Endothelial cell (in vitro differentiated cells): ENCODE measurements around the gene RSPH10B2. TPM values are rescaled to one million over a fixed set of nuclear protein-coding genes. Genes with fewer than 3 reads are reported as not detected.
"Not testable (repeated sequence)": the region's sequence is repeated elsewhere in the genome, so short reads cannot be mapped to it uniquely, and the experiment has no call there.

Source experiments
- DNase-seq: peaks from one replicate; pipeline ENCODE4 v3.0.0; 2021; ENCODE audit warnings: low spot score
- H3K27ac Mint-ChIP-seq: one replicate; pipeline ENCODE4 v1.8.0; 2021; ENCODE audit warnings: mixed read lengths, inconsistent platforms; ENCODE audit not compliant: unreplicated experiment
- H3K27me3 Mint-ChIP-seq: one replicate; pipeline ENCODE4 v1.8.0; 2021; ENCODE audit warnings: mild to moderate bottlenecking, moderate library complexity, mixed read lengths, inconsistent platforms; ENCODE audit not compliant: unreplicated experiment
- H3K36me3 Mint-ChIP-seq: one replicate; pipeline ENCODE4 v1.8.0; 2021; ENCODE audit warnings: mild to moderate bottlenecking, low read depth, mixed read lengths, inconsistent platforms; ENCODE audit not compliant: unreplicated experiment
- H3K4me1 Mint-ChIP-seq: one replicate; pipeline ENCODE4 v1.8.0; 2021; ENCODE audit warnings: mild to moderate bottlenecking, mixed read lengths, inconsistent platforms; ENCODE audit not compliant: unreplicated experiment
- H3K4me3 Mint-ChIP-seq: one replicate; pipeline ENCODE4 v1.8.0; 2021; ENCODE audit warnings: mild to moderate bottlenecking, mixed read lengths, inconsistent platforms; ENCODE audit not compliant: unreplicated experiment
- H3K9me3 Mint-ChIP-seq: one replicate; pipeline ENCODE4 v1.8.0; 2021; ENCODE audit warnings: mixed read lengths, inconsistent platforms; ENCODE audit not compliant: unreplicated experiment
- total RNA-seq: library from RNA; stranded (reverse); fragmentation: NEBNext Ultra II Directional; extraction: Animal tissue kit (Norgen Biotek cat#: 25700); gene quantifications from one replicate; pipeline ENCODE4 v1.2.1, GENCODE V29; 2021; ENCODE audit not compliant: unreplicated experiment
- TF ChIP-seq, protein P1 (sequence below): fragments of 200-600 bp; sonication (generic); IDR thresholded peaks from one replicate; pipeline ENCODE4 v1.5.0; 2021; ENCODE audit warnings: antibody characterized with exemption; ENCODE audit not compliant: unreplicated experiment

The RSPH10B2 gene
- total RNA-seq, 1 donor from 2014 or later = 0.51 TPM

- Mint-ChIP-seq H3K27ac (peak overlapping the region; percentile 72), H3K9me3 (no peaks in the 10 kb centered on the region), H3K4me3 (peak overlapping the region; percentile 96), H3K4me1 (peaks cover 2% of the 10 kb centered on the region), H3K36me3 (peaks cover 16% of the 10 kb centered on the region), H3K27me3 (no peaks in the 10 kb centered on the region)
- peak; percentile 80 for DNase-seq
- TF ChIP-seq, protein P1, sequence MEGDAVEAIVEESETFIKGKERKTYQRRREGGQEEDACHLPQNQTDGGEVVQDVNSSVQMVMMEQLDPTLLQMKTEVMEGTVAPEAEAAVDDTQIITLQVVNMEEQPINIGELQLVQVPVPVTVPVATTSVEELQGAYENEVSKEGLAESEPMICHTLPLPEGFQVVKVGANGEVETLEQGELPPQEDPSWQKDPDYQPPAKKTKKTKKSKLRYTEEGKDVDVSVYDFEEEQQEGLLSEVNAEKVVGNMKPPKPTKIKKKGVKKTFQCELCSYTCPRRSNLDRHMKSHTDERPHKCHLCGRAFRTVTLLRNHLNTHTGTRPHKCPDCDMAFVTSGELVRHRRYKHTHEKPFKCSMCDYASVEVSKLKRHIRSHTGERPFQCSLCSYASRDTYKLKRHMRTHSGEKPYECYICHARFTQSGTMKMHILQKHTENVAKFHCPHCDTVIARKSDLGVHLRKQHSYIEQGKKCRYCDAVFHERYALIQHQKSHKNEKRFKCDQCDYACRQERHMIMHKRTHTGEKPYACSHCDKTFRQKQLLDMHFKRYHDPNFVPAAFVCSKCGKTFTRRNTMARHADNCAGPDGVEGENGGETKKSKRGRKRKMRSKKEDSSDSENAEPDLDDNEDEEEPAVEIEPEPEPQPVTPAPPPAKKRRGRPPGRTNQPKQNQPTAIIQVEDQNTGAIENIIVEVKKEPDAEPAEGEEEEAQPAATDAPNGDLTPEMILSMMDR = no peak
Observed at GRCh38 chr7:6729492-6730342, 24.2 kb upstream of the RSPH10B2 start.

- H3K36me3 Mint-ChIP-seq = peaks cover 19% of the 10 kb centered on the region
- DNase-seq = no peak
- H3K9me3 Mint-ChIP-seq = no peaks in the 10 kb centered on the region
- TF ChIP-seq, protein P1 = no peak
- H3K27ac Mint-ChIP-seq = peak overlapping the region; percentile 57
- H3K4me1 Mint-ChIP-seq = peaks cover 2% of the 10 kb centered on the region
- no peaks in the 10 kb centered on the region for H3K27me3 Mint-ChIP-seq
- peak overlapping the region; percentile 96 for H3K4me3 Mint-ChIP-seq
Observed at GRCh38 chr7:6730343-6730633, 23.6 kb upstream of the RSPH10B2 start.

GRCh38 chr7:6738415-6738814 is 15.5 kb upstream of the RSPH10B2 start:
- DNase-seq = not testable (repeated sequence)
- peaks cover 23% of the 10 kb centered on the region for H3K36me3 Mint-ChIP-seq

GRCh38 chr7:6744410-6745100 is 9.3 kb upstream of the RSPH10B2 start:
- H3K27ac Mint-ChIP-seq, H3K27me3 Mint-ChIP-seq, H3K9me3 Mint-ChIP-seq, DNase-seq, H3K4me1 Mint-ChIP-seq: not testable (repeated sequence)
- H3K36me3 Mint-ChIP-seq = peaks cover 10% of the 10 kb centered on the region
- H3K4me3 Mint-ChIP-seq = peak overlapping the region; percentile 31

More at GRCh38 chr7:6738415-6738814, 15.5 kb upstream of the RSPH10B2 start:
- not testable (repeated sequence) for H3K27me3 Mint-ChIP-seq, H3K4me3 Mint-ChIP-seq, H3K9me3 Mint-ChIP-seq, H3K4me1 Mint-ChIP-seq, H3K27ac Mint-ChIP-seq

- not testable (repeated sequence) for DNase-seq, H3K27ac Mint-ChIP-seq, H3K36me3 Mint-ChIP-seq, H3K4me3 Mint-ChIP-seq, H3K9me3 Mint-ChIP-seq, H3K4me1 Mint-ChIP-seq, H3K27me3 Mint-ChIP-seq
Observed at GRCh38 chr7:6749335-6749734, 4.6 kb upstream of the RSPH10B2 start.

DNA sequence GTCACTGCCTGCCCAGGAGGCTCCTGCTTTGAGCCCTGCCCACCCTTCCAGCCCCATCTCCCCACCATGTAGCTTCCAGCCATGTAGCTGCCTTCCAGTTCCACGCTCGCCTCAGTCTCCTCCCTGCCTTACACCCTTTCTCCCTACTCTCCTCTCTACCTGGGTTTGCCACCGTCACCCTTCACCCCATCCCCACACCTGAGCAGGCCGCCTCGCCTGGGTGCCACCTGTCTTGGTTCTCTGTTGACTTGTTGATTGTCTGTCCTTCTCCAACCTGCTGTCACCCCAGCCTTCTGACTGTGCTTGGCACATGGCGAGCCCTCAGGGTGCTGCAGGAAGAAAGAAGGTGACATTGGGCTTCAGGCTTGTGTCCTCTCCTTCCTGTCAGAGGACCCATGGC is 3.7 kb upstream of the RSPH10B2 start:
- H3K27ac Mint-ChIP-seq, DNase-seq, H3K36me3 Mint-ChIP-seq, H3K9me3 Mint-ChIP-seq, H3K4me1 Mint-ChIP-seq, H3K4me3 Mint-ChIP-seq, H3K27me3 Mint-ChIP-seq: not testable (repeated sequence)

- not testable (repeated sequence) for H3K4me1 Mint-ChIP-seq, H3K9me3 Mint-ChIP-seq
Observed at GRCh38 chr7:6761186-6761585, 7.3 kb downstream of the RSPH10B2 start.

DNA sequence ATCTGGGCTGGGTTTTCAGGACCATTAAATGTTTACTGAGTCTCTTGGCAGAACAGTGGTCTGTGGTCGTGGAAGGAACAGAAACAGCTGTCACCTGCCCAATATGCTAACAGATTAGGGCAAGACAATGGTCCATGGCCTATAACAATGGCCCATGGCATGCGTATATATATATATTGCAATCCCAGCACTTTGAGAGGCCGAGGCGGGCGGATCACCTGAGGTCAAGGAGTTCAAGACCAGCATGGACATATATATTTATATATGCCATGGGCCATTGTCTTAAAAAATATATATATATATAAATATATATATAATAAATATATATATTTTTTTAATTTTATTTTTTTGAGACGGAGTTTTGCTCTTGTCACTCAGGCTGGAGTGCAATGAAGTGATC is 27.7 kb downstream of the RSPH10B2 start:
- not testable (repeated sequence) for H3K9me3 Mint-ChIP-seq, H3K4me1 Mint-ChIP-seq, H3K27me3 Mint-ChIP-seq, DNase-seq, H3K27ac Mint-ChIP-seq, H3K36me3 Mint-ChIP-seq, H3K4me3 Mint-ChIP-seq

More at GRCh38 chr7:6761186-6761585, 7.3 kb downstream of the RSPH10B2 start:
- not testable (repeated sequence) for H3K36me3 Mint-ChIP-seq, H3K4me3 Mint-ChIP-seq, H3K27me3 Mint-ChIP-seq, DNase-seq, H3K27ac Mint-ChIP-seq

GRCh38 chr7:6789353-6789752 is 35.5 kb downstream of the RSPH10B2 start:
- H3K4me1 Mint-ChIP-seq, H3K4me3 Mint-ChIP-seq, H3K27ac Mint-ChIP-seq, H3K36me3 Mint-ChIP-seq, H3K27me3 Mint-ChIP-seq, H3K9me3 Mint-ChIP-seq, DNase-seq: not testable (repeated sequence)

DNA sequence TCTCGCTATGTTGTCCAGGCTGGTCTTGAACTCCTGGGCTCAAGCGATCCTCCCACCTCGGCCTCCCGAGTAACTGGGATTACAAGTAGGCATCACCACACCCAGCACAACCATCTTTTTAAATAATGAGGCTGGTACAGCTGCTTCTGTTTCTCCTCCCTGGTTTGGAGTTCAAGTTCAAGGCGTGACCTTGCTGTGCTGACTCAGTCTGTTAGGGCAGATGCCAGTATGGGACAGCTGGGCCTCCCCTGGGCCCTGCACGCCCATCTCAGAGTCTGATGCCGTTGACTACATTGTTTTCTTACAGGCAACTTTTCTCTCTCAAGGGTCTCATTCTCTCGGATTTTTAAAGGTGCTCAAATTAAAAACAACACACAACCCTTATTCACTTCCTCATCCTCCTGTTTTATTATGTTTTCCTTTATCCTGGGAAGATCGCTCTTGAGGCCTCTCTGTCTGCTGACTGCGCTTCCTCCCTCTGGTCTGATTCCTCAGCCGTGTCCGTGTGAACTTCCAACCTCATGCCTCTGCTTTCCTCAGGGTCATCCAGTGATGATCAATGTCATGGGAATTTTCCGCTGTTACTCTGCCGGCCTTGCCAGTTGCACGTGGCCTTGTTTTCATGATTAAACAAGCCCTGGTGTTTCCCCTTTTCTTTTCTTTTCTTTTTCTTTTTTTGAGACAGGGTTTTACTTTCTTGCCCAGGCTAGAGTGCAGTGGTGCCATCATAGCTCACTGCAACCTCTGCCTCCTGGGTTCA is 38.4 kb downstream of the RSPH10B2 start:
- H3K9me3 Mint-ChIP-seq, H3K27me3 Mint-ChIP-seq, H3K27ac Mint-ChIP-seq, H3K4me3 Mint-ChIP-seq, H3K4me1 Mint-ChIP-seq, H3K36me3 Mint-ChIP-seq: not testable (repeated sequence)
- peak; percentile 9 for DNase-seq
